ENCODE data around the gene NR6A1. TPM values are rescaled to one million over a fixed set of nuclear protein-coding genes. Genes with fewer than 3 reads are reported as not detected.

The NR6A1 gene
- polyA plus RNA-seq, 1 experiment, result 0.10 TPM

DNA sequence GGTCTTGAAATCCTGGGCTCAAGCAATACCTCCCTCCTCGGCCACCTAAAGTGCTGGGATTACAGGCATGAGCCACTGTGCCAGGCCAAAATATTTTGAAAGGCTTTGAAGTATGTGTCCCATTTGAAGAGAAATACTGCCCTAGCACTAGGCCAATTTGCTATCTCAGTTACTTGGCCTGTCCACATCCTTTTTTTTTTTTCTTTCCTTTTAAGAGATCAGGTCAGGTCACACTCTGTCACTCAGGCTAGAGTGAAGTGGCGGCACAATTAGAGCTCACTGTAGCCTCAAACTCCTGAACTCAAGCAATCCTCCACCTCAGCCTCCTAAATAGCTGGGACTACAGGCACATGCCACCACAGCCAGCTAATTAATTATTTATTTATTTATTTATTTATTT is 84.2 kb downstream of the NR6A1 start:
- Histone ChIP-seq H3K27me3 (ENCODE audit: control insufficient read depth, insufficient read depth, low read length) (no peaks in the 10 kb centered on the region), H3K9me3 (ENCODE audit: control insufficient read depth, insufficient read depth, low read length) (no peaks in the 10 kb centered on the region), H3K27ac (ENCODE audit: low read depth, low read length) (no peak overlapping the region), H3K4me3 (ENCODE audit: low read depth, low read length) (no peak overlapping the region)
- TF ChIP-seq, protein P1, sequence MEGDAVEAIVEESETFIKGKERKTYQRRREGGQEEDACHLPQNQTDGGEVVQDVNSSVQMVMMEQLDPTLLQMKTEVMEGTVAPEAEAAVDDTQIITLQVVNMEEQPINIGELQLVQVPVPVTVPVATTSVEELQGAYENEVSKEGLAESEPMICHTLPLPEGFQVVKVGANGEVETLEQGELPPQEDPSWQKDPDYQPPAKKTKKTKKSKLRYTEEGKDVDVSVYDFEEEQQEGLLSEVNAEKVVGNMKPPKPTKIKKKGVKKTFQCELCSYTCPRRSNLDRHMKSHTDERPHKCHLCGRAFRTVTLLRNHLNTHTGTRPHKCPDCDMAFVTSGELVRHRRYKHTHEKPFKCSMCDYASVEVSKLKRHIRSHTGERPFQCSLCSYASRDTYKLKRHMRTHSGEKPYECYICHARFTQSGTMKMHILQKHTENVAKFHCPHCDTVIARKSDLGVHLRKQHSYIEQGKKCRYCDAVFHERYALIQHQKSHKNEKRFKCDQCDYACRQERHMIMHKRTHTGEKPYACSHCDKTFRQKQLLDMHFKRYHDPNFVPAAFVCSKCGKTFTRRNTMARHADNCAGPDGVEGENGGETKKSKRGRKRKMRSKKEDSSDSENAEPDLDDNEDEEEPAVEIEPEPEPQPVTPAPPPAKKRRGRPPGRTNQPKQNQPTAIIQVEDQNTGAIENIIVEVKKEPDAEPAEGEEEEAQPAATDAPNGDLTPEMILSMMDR (IDR thresholded peaks at IDR 0.05; ENCODE audit: low read depth, low read length), result no peak
- POLR2A ChIA-PET, result interaction anchor here (0.6 kb wide), 1 partner anchor 70 kb away, joined by 3 read pairs; no protein-coding TSS in a partner anchor
- CTCF ChIA-PET, result interaction anchor here (1.5 kb wide), 1 partner anchor 150 kb away, joined by 3 read pairs; no protein-coding TSS in a partner anchor
- DNase-seq (ENCODE audit: low read depth, low spot score), result no peak

DNA sequence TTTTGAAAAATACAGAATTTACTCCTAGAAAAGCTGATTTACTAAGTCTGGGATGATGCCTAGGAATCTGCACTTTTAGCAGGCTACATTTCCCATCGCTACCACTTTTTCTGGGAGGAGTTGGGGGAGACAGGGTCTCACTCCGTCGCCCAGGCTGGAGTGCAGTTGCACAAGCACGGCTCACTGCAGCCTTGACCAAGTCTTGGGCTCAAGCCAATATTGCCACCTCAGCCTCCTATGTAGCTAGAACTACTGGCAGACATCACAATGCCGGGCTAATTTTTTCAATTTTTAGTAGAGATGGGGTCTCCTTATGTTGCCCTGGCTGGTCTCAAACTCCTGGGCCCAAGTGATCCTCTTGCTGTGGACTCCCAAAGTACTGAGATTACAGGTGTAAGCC is 85.9 kb downstream of the NR6A1 start:
- Histone ChIP-seq H3K27me3 (ENCODE audit: control insufficient read depth, insufficient read depth, low read length) (no peaks in the 10 kb centered on the region), H3K9me3 (ENCODE audit: control insufficient read depth, insufficient read depth, low read length) (no peaks in the 10 kb centered on the region), H3K4me3 (ENCODE audit: low read depth, low read length) (no peak overlapping the region), H3K27ac (ENCODE audit: low read depth, low read length) (no peak overlapping the region)
- no peak for DNase-seq (ENCODE audit: low read depth, low spot score)
- CTCF ChIA-PET, result interaction anchor here (0.7 to 1.1 kb wide), 2 partner anchors 58 to 68 kb away, joined by 3 read pairs; no protein-coding TSS in a partner anchor
- TF ChIP-seq, protein P1 (IDR thresholded peaks at IDR 0.05; ENCODE audit: low read depth, low read length), result no peak
- POLR2A ChIA-PET, result no interaction called here

GRCh38 chr9:124684169-124684568 is 86.9 kb downstream of the NR6A1 start:
- CTCF ChIA-PET, result no interaction called here

DNA sequence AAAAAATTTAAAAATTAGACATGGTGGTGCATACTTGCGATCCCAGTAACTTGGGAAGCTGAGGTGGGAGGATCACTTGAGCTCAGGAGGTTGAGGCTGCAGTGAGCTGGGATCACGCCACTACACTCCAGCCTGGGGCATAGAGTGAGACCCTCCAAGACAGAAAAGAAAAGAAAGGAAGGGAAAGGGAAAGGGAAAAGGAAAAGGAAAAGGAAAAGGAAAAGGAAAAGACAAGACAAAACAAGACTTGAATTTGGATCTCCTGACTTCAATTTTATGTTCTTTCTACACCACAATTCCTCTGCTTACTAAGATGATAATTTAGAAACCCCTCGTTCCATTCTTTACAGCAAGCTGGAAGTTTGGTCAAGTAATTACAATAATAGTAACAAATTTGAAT is 88.1 kb downstream of the NR6A1 start:
- CTCF ChIA-PET, result interaction anchor here (1.4 kb wide), 1 partner anchor 146 kb away, joined by 3 read pairs; no protein-coding TSS in a partner anchor
- POLR2A ChIA-PET, result no interaction called here
- TF ChIP-seq, protein P1 (IDR thresholded peaks at IDR 0.05; ENCODE audit: low read depth, low read length), result no peak
- Histone ChIP-seq H3K9me3 (ENCODE audit: control insufficient read depth, insufficient read depth, low read length) (no peaks in the 10 kb centered on the region), H3K4me3 (ENCODE audit: low read depth, low read length) (no peak overlapping the region), H3K27me3 (ENCODE audit: control insufficient read depth, insufficient read depth, low read length) (no peaks in the 10 kb centered on the region), H3K27ac (ENCODE audit: low read depth, low read length) (no peak overlapping the region)
- no peak for DNase-seq (ENCODE audit: low read depth, low spot score)

More at GRCh38 chr9:124684169-124684568, 86.9 kb downstream of the NR6A1 start:
- Histone ChIP-seq H3K9me3 (ENCODE audit: control insufficient read depth, insufficient read depth, low read length) (no peaks in the 10 kb centered on the region), H3K27ac (ENCODE audit: low read depth, low read length) (no peak overlapping the region), H3K4me3 (ENCODE audit: low read depth, low read length) (no peak overlapping the region), H3K27me3 (ENCODE audit: control insufficient read depth, insufficient read depth, low read length) (no peaks in the 10 kb centered on the region)
- no peak for DNase-seq (ENCODE audit: low read depth, low spot score)
- TF ChIP-seq, protein P1 (IDR thresholded peaks at IDR 0.05; ENCODE audit: low read depth, low read length), result no peak
- POLR2A ChIA-PET, result no interaction called here

- CTCF ChIA-PET, result interaction anchor here (0.6 to 1.4 kb wide), 2 partner anchors 64 to 129 kb away, joined by 3 to 4 read pairs; no protein-coding TSS in a partner anchor
- POLR2A ChIA-PET, result no interaction called here
These were observed 90.3 kb downstream of the NR6A1 start for GRCh38 chr9:124680714-124681390.

More at GRCh38 chr9:124680714-124681390, 90.3 kb downstream of the NR6A1 start:
- H3K4me3 ChIP-seq (ENCODE audit: low read depth, low read length), result no peak overlapping the region
- H3K27ac ChIP-seq (ENCODE audit: low read depth, low read length), result no peak overlapping the region
- no peaks in the 10 kb centered on the region for H3K27me3 ChIP-seq (ENCODE audit: control insufficient read depth, insufficient read depth, low read length)
- H3K9me3 ChIP-seq (ENCODE audit: control insufficient read depth, insufficient read depth, low read length), result no peaks in the 10 kb centered on the region
- DNase-seq (ENCODE audit: low read depth, low spot score), result no peak
- TF ChIP-seq, protein P1 (IDR thresholded peaks at IDR 0.05; ENCODE audit: low read depth, low read length), result no peak
